HG02623 (cell line): ENCODE results near the gene ILF2.

Experiments
- ATAC-seq: cut with Tn5 transposase; IDR thresholded peaks from one replicate; pipeline ENCODE4 v1.9.1; 2021; ENCODE audit warnings: moderate library complexity; ENCODE audit not compliant: unreplicated experiment

ILF2 gene

DNA sequence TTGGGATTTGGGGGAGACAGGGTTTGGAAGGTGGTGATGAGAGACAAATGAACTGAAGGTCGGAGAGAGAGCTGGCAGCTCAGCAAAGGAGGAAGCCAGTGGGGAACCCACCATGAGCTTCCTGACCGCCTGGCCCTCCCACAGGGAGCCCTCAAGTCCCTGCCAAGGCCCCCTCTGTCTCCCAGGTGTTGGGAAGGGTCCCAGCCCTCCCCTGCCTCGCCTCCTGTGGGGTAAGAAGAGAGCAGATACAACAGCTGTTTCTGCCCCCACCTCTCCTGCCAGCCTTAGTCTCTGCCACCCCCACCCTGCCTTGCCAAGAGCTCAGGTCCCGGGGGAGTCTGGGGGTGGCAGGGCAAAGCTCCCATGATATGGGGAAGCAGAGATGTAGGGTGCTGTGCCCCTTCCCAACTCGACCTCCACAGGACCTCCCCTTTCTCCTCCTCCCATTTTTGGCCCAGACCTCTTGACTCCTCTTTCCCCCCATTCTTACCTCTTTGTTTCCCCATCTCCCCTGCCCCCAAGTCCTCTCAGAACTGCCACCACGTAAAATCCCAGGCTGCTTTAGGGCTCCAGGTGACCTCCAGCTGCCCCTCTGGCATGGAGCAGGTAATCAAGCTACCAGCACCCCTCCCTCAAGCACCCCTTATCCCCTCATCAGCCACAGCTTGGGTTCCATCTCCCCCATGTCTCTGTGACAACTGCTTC lies 42.0 kb downstream of the ILF2 start:
- ATAC-seq = no peak

DNA sequence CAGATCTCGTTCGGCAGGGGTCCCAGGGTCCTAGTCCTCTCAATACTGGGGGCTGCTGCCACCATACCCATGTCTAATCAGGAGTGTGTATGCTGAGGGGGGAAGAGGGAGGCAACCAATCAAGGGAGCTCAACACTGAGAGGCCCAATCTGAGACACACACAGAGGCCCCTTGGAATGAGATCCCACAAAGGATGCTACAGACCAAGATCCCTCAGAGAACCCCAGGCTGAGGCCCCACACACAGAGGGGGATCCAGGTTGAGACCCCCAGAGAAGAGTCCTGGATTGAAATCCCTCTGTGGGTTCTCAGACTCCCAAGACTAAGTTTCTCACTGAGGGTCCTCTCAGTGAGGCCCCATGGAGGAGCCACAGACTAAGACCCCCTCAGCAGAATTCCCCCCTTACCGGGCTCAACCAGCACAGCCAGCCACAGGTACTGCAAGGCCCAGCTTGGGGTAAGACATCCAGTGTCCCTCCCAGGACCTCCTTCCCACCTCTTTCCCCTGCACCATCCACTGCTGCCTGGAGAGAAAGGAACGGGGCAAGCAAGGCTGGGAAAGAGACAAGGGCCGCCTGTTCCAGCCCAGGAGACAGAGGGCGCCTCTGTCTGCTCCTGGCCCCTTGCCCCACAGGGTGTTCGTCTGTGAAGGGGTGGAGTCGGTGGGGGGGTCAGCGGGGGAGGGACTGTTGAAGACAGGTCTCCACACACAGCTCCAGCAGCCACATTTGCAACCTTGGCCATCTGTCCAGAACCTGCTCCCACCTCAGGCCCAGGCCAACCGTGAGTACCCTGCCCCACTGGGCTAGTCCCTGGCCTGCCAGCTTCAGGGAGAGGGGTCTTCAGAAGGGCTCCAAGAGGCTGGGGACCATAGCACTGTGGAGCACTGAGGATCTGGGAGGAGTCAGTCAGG lies 42.8 kb downstream of the ILF2 start, which contains the start of gene S100A1:
TSS of gene S100A1 (plus strand) at position 720 of the 912 bp plus-strand sequence. CDS start 2,088 bp downstream, outside the sequence.
- ATAC-seq = no peak

GRCh38 chr1:153626904-153627714 lies 43.7 kb downstream of the ILF2 start, which contains the start of gene S100A13:
S100A13 (minus strand) TSS chr1:153627505; CDS start chr1:153626472, 1,033 bp downstream.
- no peak for ATAC-seq

DNA sequence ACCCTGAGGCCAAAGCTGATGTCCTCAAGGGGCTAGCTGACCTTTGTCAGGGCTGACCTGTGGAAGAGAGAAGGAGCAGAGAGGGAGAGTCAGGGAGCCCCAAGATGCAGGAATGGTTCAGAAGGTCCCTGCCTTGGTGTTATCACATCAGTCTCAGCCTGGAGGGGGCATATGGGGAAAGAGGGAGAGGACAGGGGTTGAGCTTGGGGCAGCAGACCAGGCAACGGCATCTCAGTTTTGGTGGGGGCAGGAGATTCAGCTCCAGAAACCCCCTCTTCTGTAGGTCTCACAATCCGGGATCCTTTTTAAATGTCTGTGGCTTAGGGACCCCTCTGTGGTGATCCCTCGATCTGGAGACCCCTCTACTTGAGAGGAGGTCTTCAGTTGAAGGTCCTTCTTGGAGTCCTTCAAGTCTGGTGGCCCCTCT lies 44.3 kb downstream of the ILF2 start:
- no peak for ATAC-seq

- ATAC-seq = no peak
Observed at GRCh38 chr1:153624965-153625611, 45.7 kb downstream of the ILF2 start.

GRCh38 chr1:153623101-153623500 lies 47.7 kb downstream of the ILF2 start:
- no peak for ATAC-seq

- ATAC-seq = no peak
Observed at GRCh38 chr1:153619171-153619570, 51.6 kb downstream of the ILF2 start.

- peak; percentile 55 for ATAC-seq
Observed at GRCh38 chr1:153617663-153618062, 53.1 kb downstream of the ILF2 start.

DNA sequence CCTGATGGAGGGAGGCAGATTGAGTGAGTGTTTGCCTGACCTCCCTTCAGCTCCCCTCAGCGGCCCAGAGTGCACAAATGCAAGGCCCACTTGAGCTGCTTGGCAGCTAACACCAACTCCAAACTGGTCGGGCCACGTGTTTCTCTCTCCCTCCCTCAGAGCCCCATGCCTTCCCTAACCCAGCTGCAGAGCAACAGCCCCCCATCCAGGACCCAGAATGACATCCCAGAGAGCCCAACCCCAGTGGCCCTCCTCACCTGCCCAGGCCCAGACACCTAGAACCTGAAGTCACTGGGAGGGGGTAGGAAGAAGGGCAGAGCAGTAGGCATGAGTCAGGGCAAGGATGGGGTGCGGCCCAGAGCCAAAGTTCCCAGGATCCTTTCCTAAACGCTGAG lies 53.9 kb downstream of the ILF2 start:
- no peak for ATAC-seq

DNA sequence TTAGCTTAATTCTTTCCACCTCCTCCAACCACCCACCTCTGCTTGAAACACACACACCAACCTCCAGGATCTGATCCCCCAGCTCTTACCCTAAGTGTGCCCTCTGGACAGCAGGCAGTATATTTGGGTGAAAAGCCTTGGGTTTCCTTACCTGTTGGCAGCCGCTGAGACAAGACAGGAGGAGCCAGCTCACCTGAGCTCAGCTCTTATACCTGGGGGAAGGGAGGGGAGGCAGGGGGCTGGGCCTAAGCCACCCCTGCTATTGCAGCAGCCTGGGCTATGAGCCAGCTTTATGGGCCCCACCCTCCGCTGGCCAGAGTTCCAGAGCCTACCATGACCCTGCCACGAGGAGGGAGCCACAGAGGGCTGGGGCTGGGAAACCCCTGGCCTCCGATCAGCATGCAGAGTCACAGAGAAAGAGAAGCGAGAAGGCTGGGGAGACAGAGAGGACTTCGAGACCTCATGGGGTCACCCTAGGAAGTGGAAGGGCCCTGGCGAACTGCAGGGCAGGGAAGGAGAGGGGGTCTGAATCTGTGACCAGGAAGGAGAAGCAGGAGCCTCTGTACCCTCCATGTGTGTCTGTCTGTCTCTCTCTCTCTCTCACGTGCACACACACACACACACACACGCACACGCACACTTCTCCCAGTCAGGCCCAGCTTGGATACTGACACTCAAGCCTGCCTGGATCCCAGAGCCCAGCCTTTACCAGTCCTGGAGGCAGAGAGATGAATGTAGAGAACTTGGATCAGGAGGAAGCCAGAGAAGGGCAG lies 54.5 kb downstream of the ILF2 start, which contains the start of gene S100A14:
TSS of gene S100A14 (minus strand) at position 182 of the 773 bp plus-strand sequence. CDS start 467 bp downstream, outside the sequence.
- ATAC-seq = no peak

- no peak for ATAC-seq
Observed at GRCh38 chr1:153615406-153615805, 55.4 kb downstream of the ILF2 start.

DNA sequence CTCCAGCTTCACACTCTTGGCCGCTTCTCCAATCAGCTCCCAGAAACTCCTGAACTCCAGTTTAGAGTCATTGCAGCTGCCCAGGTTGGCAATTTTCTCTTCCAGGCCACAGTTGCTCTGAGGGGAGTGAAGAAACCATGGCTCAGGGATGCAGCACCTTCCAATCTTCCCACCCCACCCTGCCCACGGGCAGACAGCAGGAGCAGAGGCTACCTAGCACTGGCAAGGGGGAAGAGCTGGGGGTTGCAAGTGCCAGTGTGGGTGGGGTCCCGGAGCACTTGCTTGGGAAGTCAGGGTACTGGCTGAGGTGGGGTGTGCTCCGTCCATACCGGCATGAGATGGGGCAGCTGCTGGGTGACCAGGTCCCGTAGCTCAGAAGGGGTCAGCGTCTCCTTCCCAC lies 55.9 kb downstream of the ILF2 start:
- no peak for ATAC-seq

DNA sequence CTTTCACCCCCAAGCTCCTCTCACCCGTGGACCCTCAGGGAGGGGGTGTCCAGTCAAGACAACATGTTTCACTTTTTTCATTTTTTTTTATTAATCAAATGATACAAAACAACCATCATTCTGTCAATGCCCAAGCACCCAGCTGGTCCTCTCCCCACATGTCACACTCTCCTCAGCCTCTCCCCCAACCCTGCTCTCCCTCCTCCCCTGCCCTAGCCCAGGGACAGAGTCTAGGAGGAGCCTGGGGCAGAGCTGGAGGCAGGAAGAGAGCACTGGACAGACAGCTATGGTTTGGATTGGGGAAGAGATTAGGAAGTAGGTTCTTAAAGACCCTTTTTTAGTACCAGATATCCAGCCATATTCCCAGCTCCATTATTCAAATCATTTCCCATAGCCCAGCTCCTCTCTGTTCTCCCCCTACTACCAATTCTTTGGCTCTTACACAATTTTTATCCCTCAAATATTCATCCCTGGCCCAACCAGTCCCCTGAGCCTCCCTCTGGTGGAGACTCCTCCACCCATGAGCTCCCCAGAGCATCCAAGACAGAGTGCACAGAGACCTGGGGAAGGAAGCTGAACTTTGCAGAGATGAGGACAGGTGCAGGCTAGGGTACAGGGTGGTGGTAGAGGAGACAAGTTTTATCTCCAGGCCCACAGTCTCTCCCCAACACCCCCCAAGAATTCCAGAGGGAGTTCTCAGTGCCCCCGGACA lies 56.4 kb downstream of the ILF2 start:
- no peak for ATAC-seq

GRCh38 chr1:153613406-153613805 lies 57.4 kb downstream of the ILF2 start:
- ATAC-seq = no peak

- ATAC-seq = no peak
Observed at GRCh38 chr1:153612755-153613331, 58.0 kb downstream of the ILF2 start, which contains the start of gene S100A16. S100A16 (minus strand) TSS chr1:153613137; CDS start chr1:153608151, 4,986 bp downstream.

GRCh38 chr1:153612111-153612754 lies 58.6 kb downstream of the ILF2 start:
- ATAC-seq = no peak
